AG04450 (cell line): Measurements from ENCODE around the gene NAA20. TPM values are rescaled to one million over a fixed set of nuclear protein-coding genes. Genes with fewer than 3 reads are reported as not detected.

ENCODE experiments used
- CTCF ChIA-PET: fragments of 300-600, 350-600 bp; formaldehyde crosslinking; extraction: SDS; loops from one replicate; lab custom pipeline; 2022; ENCODE audit warnings: antibody characterized with exemption, inconsistent platforms; lab: Charles Lee
- POLR2A ChIA-PET: fragments of 350-600 bp; formaldehyde crosslinking; extraction: SDS; loops from one replicate; lab custom pipeline; 2021; ENCODE audit warnings: antibody characterized with exemption, inconsistent platforms; lab: Yijun Ruan, JAX
- DNase-seq: peaks from one replicate; pipeline ENCODE4 v3.0.0-alpha.2; 2011; ENCODE audit warnings: low read depth, low spot score
- H3K27ac ChIP-seq: one replicate; pipeline ENCODE4 v1.5.1; 2012; ENCODE audit warnings: low read depth, low read length, control low read depth
- H3K27me3 ChIP-seq: one replicate; pipeline ENCODE4 v1.6.0; 2012; ENCODE audit warnings: low read length; ENCODE audit not compliant: control insufficient read depth, insufficient read depth
- H3K4me3 ChIP-seq: 2 replicates; pipeline ENCODE4 v1.5.1; 2011; ENCODE audit warnings: mild to moderate bottlenecking, low read depth, low read length, control low read depth
- H3K9me3 ChIP-seq: 2 replicates; pipeline ENCODE4 v1.5.1; 2012; ENCODE audit warnings: low read length; ENCODE audit not compliant: control insufficient read depth, insufficient read depth
- polyA plus RNA-seq: library from polyadenylated mRNA; depleted of rRNA; stranded (reverse); fragments of >200 nt; gene quantifications from 2 replicates; pipeline ENCODE4 v1.2.3, GENCODE V29; 2011
- TF ChIP-seq, protein P1 (sequence below): IDR thresholded peaks from 2 replicates; pipeline ENCODE4 v1.5.1; 2011; ENCODE audit warnings: low read depth, low read length, control low read depth, inconsistent platforms

NAA20 gene
- polyA plus RNA-seq, 1 experiment = 85.1 TPM

DNA sequence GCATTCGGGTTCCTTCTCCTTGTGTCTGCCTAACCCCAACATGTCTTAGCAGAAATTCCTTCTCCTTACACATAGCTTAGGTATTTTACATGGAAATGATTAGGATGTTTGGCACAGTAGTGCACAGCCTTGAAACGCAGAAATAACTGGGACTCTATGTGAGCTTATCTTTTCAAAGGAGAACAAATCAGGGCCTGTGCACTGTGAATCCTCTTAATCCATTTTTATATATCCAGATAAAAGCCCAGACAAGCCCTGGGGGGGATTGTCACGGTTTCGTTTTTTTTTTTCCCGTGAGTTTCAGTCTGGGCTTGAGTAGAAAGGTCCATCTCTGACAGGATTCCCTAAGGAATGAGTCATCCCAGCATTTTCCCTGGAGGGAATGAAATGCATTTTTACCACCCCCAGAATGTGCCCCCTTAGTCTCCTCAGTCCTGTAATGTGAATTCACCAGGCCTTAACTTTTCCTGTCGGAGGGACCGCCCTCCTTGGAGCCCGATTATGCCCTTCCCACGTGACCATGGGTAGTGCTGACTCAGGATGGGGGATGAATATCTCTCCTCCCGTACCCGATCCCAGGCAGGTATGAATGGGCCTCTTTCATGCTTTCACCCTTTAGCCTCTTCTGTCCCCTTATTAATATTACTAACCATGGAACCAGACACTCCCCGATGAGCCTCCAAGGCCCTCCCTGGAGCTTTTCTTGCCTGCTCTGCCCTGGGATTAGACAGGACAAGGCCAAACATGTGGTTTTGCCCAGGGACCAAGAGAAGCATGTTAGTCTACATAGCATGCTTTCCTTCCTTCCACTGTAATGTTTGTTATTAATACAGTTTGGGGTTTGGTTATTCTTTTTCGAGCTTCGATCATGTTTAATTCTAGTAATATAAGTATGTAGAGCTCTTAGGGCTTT lies 23.9 kb upstream of the NAA20 start:
- no peaks in the 10 kb centered on the region; the same call in 1 of the 2 replicates for H3K9me3 ChIP-seq
- CTCF ChIA-PET = interaction anchor here (0.6 to 3.2 kb wide), 15 partner anchors 8 to 600 kb away, joined by 3 to 27 read pairs (median 11); partner anchors contain the start of gene NAA20
- H3K4me3 ChIP-seq = peak overlapping the region; percentile 39
- POLR2A ChIA-PET = interaction anchor here (0.7 to 6.5 kb wide), 9 partner anchors 17 to 209 kb away, joined by 3 to 88 read pairs (median 6); partner anchors contain the start of gene NAA20
- DNase-seq = peak; percentile 65
- H3K27me3 ChIP-seq = no peaks in the 10 kb centered on the region
- TF ChIP-seq, protein P1, sequence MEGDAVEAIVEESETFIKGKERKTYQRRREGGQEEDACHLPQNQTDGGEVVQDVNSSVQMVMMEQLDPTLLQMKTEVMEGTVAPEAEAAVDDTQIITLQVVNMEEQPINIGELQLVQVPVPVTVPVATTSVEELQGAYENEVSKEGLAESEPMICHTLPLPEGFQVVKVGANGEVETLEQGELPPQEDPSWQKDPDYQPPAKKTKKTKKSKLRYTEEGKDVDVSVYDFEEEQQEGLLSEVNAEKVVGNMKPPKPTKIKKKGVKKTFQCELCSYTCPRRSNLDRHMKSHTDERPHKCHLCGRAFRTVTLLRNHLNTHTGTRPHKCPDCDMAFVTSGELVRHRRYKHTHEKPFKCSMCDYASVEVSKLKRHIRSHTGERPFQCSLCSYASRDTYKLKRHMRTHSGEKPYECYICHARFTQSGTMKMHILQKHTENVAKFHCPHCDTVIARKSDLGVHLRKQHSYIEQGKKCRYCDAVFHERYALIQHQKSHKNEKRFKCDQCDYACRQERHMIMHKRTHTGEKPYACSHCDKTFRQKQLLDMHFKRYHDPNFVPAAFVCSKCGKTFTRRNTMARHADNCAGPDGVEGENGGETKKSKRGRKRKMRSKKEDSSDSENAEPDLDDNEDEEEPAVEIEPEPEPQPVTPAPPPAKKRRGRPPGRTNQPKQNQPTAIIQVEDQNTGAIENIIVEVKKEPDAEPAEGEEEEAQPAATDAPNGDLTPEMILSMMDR = no peak
- peak overlapping the region; percentile 96 for H3K27ac ChIP-seq

DNA sequence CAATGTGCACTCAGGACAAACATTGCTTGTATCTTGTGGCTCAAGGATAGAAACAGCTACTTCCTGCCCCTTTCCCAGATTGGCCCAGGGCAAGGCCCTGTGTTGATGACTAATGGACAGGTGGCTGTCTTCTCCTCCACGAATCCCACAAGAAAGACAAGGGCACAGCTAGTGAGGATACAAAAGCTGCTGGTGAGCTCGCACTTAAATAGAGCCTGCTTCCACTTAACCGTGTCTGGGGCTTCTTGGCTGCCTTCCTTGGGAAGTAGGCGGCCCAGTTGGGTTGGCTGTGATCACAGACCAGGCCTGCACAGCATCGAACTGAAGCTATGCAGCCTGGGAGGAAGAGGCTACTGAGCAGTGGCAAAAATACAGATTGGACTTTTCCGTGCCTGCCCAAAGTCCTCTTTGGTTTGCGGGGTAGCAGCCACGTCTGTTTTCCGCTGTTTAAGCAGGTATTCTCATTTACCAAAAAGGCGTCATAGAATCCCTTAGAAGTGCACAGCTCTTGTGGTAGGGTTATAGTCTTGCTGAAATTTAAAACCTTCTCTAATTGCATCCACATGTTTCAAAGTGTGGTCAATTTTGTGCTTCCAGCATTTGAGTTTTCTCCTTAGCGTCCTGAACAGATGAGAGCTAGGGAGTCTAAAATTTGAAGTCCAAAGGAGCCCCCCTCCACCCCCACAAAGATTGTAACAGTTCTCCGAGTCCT lies 23.0 kb upstream of the NAA20 start:
- DNase-seq = no peak
- H3K4me3 ChIP-seq = no peak overlapping the region
- TF ChIP-seq, protein P1 = no peak
- peak overlapping the region; percentile 96 for H3K27ac ChIP-seq
- H3K9me3 ChIP-seq = no peaks in the 10 kb centered on the region; the same call in 1 of the 2 replicates
- ChIA-PET CTCF (interaction anchor here (0.6 to 3.2 kb wide), 26 partner anchors 9 to 599 kb away, joined by 3 to 27 read pairs (median 5); partner anchors contain the start of gene NAA20), POLR2A (interaction anchor here (0.5 to 6.5 kb wide), 9 partner anchors 16 to 210 kb away, joined by 3 to 88 read pairs (median 5); no protein-coding TSS in a partner anchor)
- H3K27me3 ChIP-seq = no peaks in the 10 kb centered on the region

DNA sequence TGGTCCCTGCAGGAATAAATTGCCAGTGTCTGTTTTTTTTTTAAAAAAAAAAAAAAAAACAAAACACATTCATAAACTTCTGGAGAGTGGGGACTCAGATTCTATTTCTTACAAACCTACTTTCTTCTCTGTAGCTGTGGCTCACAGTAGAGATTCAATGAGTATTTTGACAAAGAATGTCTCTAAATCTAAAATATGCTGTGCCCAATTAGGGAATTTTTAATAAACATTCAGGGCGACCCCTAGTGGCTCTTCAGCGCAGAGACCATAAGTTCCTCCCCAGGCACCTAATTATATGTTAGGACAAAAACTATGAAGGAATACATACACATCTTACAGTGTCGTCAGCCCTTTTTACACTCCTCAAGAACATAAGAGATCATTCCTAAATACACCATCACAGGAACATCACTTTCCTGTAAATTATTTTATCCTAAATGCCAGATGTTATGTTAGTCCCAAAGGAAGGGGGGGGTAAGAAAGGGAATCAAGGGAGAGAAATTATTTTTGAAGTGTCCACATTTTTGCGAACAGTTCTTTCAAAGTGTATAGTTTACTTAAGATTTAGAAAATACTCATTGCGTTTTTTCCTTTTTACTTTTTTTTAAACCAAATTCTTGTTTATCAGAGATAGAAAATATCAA lies 21.8 kb upstream of the NAA20 start:
- ChIA-PET POLR2A (interaction anchor here (0.7 to 6.5 kb wide), 3 partner anchors 20 to 209 kb away, joined by 5 to 88 read pairs (median 9); no protein-coding TSS in a partner anchor), CTCF (interaction anchor here (0.6 to 3.2 kb wide), 32 partner anchors 9 to 1488 kb away, joined by 3 to 27 read pairs (median 5); partner anchors contain the start of gene NAA20)
- no peaks in the 10 kb centered on the region for H3K27me3 ChIP-seq
- H3K9me3 ChIP-seq = no peaks in the 10 kb centered on the region
- TF ChIP-seq, protein P1 = peak; percentile 78
- H3K27ac ChIP-seq = no peak overlapping the region
- DNase-seq = no peak
- H3K4me3 ChIP-seq = no peak overlapping the region

DNA sequence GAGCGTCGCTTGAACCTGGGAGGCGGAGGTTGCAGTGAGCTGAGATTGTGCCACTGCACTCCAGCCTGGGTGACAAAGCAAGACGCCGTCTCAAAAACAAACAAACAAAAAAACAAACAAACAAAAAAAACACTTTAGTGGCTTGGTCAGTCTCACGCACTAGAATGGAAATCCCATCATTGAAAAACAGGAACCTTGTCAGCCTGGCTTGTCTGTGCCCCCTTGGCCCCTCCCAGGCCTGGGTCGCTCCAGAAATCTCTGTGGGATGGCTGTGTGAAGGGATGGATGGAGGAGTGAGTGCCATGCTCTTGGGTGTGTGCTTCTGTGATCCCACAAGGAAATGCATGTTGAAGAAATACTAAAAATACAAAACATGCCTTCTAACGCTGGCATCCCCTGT lies 20.9 kb upstream of the NAA20 start:
- H3K27ac ChIP-seq = no peak overlapping the region
- TF ChIP-seq, protein P1 = no peak
- ChIA-PET POLR2A (no interaction called here), CTCF (interaction anchor here (1.2 to 2.5 kb wide), 3 partner anchors 12 to 306 kb away, joined by 3 to 9 read pairs (median 8); no protein-coding TSS in a partner anchor)
- no peaks in the 10 kb centered on the region for H3K27me3 ChIP-seq
- H3K9me3 ChIP-seq = no peaks in the 10 kb centered on the region
- no peak overlapping the region for H3K4me3 ChIP-seq
- no peak for DNase-seq
